GOT3 (cell line): ENCODE results near the gene CRY1.

Experiments used
- DNase-seq: peaks from one replicate; lab custom pipeline; 2025; ENCODE audit warnings: mixed read lengths; lab: John Stamatoyannopoulos, UW

CRY1 gene

DNA sequence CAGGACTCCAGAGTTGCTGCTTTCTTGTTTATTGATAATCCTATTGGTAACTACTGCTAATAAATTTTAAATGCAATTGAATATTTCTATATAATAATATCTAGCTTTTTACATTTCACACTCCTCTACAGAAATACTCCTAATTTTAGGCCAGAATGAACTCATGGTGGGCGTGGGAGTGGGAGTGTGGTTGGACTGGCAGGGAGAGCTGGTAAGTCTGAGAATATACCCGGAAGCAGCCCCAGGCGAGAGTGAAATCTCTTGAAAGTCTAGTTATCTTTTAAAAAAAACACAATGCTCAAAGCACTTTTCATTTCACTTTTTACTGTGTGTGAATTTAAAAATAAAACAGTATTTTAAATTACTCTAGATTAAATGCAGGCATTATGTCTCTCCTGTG is 132.9 kb downstream of the CRY1 start:
- no peak for DNase-seq

DNA sequence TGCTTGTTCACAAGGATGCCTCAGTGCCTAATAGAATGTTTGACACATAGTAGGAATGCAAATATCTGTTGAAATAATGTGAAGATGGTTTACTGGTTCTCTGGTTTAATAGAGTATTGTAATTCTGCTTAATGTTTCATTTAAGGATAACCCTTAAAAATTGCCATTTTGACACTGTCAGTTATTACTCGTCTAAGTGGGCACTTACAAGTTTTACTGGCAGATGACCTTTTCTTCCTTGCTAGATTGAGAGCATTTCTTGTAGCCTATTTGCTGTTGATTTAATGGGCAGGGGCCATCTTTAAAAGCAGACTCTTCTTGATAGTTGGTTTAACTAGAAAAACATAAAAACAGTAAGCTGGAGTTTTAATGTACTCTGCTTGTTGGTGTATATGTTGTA is 135.8 kb downstream of the CRY1 start:
- no peak for DNase-seq

DNA sequence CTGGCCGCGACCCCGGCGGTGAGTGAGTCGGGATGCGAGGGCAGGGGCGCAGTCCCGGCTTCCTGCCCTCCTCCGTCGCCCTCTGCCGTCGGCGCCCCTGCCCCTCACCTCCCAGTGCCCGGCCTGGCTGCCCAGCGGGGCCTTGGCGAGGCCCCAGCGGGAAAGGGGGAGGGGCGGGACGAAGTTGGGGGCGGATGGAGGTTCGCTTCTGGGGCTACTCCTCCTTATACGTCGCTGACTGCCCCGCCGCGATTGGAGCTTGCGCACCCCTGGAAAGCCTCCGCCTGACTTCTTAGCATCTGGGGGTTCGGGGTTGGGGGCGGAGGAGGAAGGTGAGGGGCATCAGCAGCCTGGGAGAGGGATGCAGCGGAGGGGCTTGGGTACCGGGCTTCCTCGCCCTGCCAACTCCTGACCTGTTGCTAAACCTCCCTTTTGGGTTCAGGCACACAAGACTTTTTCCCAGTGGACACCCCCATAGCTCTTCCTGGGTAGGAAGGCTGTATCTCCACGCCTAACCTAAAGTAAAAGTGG is 137.2 kb downstream of the CRY1 start:
- no peak for DNase-seq

DNA sequence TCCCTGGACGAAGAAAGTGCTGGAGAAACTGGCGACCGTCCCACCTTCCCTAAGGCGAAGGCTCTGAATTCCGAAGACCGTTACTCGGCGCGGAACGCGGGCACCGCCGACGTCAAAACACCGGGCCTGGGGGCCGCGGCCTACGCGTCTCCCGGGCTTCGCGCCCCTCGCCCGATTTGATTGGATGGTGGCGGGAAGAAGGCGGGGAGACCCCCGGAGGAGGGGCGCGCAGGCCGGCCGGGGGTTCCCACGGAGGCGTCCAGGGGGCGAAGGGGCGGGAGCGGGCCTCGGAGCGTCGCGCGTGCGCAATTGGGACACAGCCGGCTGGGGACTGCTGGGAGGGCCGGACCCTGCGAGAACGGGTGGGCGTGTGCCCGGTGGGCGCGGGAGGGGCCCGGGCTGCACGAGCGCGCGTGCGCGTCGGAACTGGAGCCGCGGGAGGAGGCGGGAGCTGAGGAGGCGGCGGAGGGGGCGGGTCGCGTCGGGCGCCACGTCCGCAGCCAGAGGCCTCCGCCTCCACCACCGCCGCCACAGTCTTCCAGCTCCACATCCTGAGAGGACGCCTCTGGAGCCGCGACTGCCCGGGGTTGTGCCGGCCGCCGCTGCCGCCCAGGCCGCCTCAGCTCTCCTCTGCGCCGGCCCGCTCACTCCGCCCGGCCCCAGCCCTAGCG is 137.8 kb downstream of the CRY1 start, which contains the start of gene TMEM263:
TSS of gene TMEM263 (plus strand) at position 531 of the 671 bp plus-strand sequence. CDS start 11,210 bp downstream, outside the sequence.
- DNase-seq: peak; percentile 80

DNA sequence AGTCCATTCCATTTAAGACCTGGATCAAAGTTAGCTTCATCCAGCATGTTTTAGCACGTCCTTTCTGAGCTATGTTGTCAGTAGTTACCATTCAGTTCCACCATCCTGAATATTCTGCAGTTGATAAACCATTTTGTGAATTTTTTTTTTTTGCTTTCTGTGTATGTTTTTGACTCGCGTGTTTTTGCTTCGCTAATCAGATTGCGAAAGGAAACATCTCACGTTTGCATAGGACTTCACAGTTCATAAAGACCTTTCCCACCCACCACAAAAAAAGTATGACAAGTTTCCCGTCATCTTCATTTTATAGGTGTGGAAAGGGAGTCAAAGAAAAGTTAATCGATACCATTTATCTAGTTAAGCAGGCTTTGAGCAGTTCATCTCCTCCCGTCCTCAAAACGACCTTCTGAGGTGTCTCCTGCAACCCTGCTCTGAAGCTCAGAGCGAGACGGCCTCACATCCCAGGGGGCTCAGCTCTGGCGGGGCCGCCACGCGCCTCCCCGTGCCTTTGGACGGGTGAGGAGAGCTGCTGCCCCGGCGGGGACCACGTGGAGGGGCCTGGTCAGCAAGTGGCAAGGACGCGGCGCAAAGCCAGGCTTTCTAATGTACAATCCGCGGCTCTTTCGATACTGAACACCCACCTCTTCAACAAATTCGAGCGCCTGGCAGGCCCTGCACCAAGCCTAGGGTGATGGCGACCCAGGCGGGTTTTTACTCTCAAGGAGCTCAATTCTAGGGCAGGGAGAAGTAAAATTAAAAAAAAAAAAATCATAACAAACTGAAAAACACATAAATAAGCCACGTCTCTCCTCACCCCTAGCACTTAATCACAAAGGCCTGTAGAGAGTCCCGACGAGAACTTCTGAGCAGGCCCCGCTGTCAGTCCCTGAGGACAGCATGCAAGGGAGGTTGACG is 138.6 kb downstream of the CRY1 start:
- DNase-seq: no peak

DNA sequence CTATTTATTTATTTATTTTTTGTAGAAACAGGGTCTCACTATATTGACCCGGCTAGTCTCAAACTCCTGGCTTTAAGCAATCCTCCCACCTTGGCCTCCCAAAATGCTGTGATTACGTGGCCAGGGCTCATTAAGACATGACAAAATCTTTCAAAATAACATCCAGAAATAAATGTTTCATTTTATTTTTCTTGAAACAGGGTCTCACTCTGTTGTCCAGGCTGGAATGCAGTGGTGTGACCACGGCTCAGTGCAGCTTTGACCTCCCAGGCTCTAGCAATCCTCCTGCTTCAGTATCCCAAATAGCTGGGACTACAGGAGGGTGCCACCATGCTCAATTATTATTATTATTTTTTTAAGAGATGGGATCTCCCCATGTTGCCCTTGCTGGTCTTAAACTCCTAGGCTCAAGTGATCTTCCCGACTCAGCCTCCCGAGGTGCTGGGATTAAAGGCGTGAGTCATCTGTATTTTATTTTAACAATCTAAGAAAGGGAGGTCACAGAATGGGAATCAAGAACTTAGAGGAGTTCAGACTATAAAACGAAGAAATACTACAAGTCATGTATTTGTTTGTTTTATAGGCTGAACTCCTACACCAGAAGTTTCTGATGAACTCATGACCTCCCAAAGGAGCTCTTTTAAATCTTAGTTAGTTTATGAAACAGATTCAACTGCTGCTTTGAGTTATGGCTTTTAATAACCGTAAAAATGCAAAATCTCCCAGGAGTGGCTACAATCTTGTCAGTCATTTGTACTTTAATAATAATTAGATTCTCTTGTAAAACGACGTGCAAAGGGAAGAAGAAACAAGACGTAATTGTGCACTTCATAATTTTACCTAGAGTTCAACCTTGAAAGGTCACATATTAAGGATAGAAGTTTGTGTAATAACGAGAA is 139.7 kb downstream of the CRY1 start:
- no peak for DNase-seq

DNA sequence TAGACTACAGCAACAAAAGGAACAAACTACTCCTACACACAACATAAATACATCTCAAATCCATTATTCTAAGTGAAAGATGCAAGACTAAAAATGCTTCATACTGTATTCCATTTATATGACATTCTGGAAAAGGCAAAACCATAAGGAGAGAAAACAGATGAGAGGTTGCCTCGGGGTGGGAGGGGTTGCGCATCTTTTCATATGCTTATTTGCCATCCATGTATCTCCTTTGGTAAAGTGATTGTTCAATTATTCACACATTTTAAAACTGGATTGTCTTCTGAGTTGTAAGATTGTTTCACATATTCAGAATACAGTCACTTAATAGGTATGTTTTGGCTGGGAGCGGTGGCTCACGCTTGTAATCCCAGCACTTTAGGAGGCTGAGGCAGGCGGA is 142.8 kb downstream of the CRY1 start:
- DNase-seq: no peak

DNA sequence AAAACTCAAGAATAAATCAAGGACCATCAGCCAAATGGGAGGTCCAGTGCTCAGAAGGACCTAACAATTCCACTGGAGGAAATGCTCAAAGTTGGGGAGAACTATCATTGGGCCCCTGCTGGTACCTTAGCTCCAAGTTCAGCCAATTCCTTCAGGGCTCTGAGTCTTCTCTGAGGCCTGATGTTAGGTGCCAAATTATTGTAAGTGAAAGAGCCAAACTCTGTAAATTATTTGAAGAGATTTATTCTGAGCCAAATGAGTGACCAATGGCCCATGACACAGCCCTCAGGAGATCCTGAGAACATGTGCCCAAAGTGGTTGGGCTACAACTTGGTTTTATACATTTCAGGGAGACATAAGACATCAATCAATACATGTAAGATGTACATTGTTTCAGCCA is 145.9 kb downstream of the CRY1 start:
- DNase-seq: no peak

DNA sequence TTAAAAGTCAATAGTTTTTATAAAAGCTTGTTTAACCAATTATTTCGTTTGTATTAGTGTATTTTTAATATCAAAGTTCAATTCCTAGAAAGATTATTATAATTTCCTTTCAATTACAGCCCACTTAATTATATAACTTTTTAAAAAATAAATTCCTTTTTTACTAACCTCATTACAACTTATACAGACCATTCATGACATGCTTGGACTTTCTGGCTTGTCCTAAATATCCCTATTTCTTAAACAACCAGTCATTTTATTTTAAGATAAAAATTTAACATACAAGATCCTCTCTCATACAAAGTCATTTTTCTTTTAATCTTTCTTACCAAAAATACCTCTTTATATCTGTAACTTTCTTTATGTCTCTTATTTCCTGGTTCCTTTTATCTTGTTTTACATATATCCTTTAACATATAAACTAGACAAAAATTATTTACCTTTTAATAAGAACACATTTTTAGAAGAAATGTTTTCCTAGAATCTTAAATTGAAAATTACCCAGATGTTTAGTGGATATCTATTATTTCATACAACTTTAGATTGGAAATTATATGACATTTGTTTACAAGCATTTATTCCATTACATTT is 148.0 kb downstream of the CRY1 start:
- no peak for DNase-seq

DNA sequence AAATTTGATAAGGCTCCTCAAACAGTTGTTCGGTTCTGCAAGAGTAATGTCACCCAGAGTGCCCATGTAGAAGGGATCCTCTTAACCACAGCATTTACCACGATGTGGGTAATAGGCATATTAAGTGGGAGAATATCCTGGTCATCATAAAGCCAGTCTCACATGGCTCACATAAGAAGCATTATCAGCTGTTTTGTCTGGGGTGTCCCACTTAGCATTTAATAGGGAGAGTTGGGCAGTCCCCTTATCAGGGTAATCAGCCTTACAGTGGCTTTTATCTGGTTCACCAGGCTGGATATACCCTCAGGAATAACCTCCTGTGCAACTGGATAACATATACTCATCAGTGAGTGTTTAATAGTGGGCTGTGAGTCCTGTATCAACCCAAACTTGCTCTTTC is 150.6 kb downstream of the CRY1 start:
- DNase-seq: no peak

DNA sequence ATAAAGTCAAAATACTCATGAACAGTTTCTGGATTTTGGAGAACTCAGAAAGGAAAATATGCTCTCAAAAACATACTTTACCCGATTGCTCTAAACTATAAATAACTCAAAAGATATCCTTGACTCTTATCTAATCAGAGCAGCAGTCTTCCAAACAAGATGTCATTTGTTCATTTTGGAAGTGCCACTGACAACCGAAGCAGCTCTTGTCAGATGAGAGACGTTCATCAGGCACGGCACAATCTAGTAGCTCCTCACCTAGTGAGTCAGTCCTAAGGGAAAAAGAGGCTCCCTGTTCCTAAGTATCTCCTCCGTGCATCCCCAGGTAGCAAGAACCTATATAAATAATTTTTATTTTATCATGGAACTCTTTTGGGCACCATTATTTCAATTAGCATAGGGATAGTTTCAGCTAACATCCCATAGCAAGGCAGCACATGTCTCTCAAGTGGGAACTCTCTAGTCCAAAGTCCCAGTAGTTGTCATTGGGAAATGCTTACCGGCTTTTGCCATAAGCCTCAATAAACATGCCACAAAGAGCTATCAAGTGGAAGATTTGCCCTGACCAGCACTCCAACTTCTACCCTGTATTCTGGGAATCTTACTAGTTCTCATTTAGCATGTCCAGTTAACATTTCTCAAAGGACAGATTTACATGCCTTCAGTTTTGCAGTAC is 151.7 kb downstream of the CRY1 start:
- no peak for DNase-seq
